Transverse colon (tissue), 4 donors: ENCODE results near the gene POU2F3. TPM values are rescaled to one million over a fixed set of nuclear protein-coding genes. Genes with fewer than 3 reads are reported as not detected.

Source experiments
- DNase-seq: peaks from one replicate; pipeline ENCODE4 v3.0.0-alpha.2; 2019
- H3K27ac ChIP-seq, 4 donors: fragments of 200-600 bp; sonication (generic); 2 replicates each; pipeline ENCODE4 v1.5.1; 2016 to 2018; ENCODE audit warnings: inconsistent platforms in 4 of 4
- H3K27me3 ChIP-seq: fragments of 200-600 bp; sonication (generic); 2 replicates; pipeline ENCODE4 v1.5.1; 2017; ENCODE audit warnings: inconsistent platforms
- H3K36me3 ChIP-seq, 4 donors: fragments of 200-600 bp; sonication (generic); 2 replicates each; pipeline ENCODE4 v1.5.1; 2017 to 2019; ENCODE audit warnings: inconsistent platforms in 4 of 4
- H3K4me1 ChIP-seq, 4 donors: fragments of 200-600 bp; sonication (generic); 2 replicates each; pipeline ENCODE4 v1.5.1; 2017 to 2020; ENCODE audit warnings: inconsistent platforms in 4 of 4
- H3K4me3 ChIP-seq, 4 donors: fragments of 200-600 bp; sonication (generic); 1 replicate in 1 of 4; 2 replicates in 3 of 4; pipeline versions ENCODE4 v1.5.1 to v1.6.1; 2017 to 2019; ENCODE audit warnings: inconsistent platforms in 4 of 4
- H3K9me3 ChIP-seq, 2 donors: fragments of 200-600 bp; sonication (generic); 2 replicates each; pipeline ENCODE4 v1.5.1; 2017 to 2019; ENCODE audit warnings: inconsistent platforms in 2 of 2
- EP300 ChIP-seq: sonication (generic); formaldehyde crosslinking; IDR thresholded peaks from one replicate; pipeline ENCODE4 v1.6.1; 2017; ENCODE audit warnings: antibody characterized with exemption, low read depth
- POLR2A ChIP-seq: fragments of 450-650 bp; IDR thresholded peaks from one replicate; pipeline ENCODE4 v1.6.1; 2016; ENCODE audit warnings: antibody characterized with exemption, mild to moderate bottlenecking, moderate library complexity
- POLR2AphosphoS5 ChIP-seq, 3 donors: sonication (generic); formaldehyde crosslinking; IDR thresholded peaks; one replicate each; pipeline ENCODE4 v1.6.1; 2016; ENCODE audit warnings: antibody characterized with exemption in 3 of 3
- WGBS, 2 donors: methylation state at CpG; one replicate each; pipeline ENCODE4 v1.1.5; 2018; ENCODE audit warnings: low coverage in 1 of 2; 5-methylcytosine and 5-hydroxymethylcytosine counted together
- in situ Hi-C, 4 donors: fragments of 200-750 bp; cut with MboI; loops; one replicate each; pipeline versions ENCODE4 v1.15.0 to v1.15.1; 2017; ENCODE audit warnings: low sequenced_read_pairs in 3 of 4, low pct_ligation_motif_present in 1 of 4, low pct_unique_long_range_greater_than_20kb in 1 of 4
- intact Hi-C: fragments of 100-400 bp; cut with DNase I; formaldehyde crosslinking; loops from one replicate; pipeline ENCODE4 v1.15.1; 2023; ENCODE audit warnings: low total_unique reads
- total RNA-seq, 4 donors: library from RNA; depleted of rRNA; stranded (reverse); fragments of >200 nt; gene quantifications; one replicate each; pipeline ENCODE4 v1.1.0, GENCODE V29; 2016
- TF ChIP-seq, protein P1 (sequence below), 5 experiments: fragments of 200-600 bp in 3 of 5; fragments of 450-650 bp in 2 of 5; sonication (generic) in 3 of 5; IDR thresholded peaks; 1 replicate in 2 of 5; 2 replicates in 3 of 5; pipeline ENCODE4 v1.5.1; 2016 to 2017; ENCODE audit warnings: antibody characterized with exemption in 5 of 5, inconsistent platforms in 3 of 5, mild to moderate bottlenecking in 2 of 5, moderate library complexity in 1 of 5

The POU2F3 gene
- total RNA-seq, 4 donors from 2014 or later = 1.9 to 2.2 TPM; not detected in 2

DNA sequence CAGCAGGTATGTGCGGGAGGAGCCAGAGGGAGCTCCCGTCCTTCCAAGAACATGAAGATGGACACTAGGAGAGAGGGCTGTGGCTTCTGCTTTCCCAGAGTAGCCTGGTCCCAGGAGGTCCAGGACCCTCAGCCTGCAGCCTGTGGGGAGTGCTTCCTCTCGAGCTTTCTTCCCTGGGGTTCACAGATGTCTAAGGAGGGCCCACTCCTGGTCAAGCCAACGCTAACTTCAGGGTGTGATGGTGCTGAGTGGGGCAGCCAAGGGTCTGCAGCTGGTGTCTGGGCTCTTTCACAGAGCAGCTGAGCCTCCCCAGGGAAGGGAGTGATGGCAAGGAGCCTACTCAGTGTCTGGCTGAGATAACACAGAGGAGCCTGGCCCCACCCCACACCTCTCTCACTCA is 3.3 kb downstream of the POU2F3 start:
- TF ChIP-seq POLR2A = no peak
- TF ChIP-seq, protein P1, sequence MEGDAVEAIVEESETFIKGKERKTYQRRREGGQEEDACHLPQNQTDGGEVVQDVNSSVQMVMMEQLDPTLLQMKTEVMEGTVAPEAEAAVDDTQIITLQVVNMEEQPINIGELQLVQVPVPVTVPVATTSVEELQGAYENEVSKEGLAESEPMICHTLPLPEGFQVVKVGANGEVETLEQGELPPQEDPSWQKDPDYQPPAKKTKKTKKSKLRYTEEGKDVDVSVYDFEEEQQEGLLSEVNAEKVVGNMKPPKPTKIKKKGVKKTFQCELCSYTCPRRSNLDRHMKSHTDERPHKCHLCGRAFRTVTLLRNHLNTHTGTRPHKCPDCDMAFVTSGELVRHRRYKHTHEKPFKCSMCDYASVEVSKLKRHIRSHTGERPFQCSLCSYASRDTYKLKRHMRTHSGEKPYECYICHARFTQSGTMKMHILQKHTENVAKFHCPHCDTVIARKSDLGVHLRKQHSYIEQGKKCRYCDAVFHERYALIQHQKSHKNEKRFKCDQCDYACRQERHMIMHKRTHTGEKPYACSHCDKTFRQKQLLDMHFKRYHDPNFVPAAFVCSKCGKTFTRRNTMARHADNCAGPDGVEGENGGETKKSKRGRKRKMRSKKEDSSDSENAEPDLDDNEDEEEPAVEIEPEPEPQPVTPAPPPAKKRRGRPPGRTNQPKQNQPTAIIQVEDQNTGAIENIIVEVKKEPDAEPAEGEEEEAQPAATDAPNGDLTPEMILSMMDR (IDR thresholded peaks at IDR 0.05) = no peak
- TF ChIP-seq POLR2AphosphoS5 (IDR thresholded peaks at IDR 0.05) = no peak
- no peak for TF ChIP-seq EP300
- whole genome bisulfite sequencing, 2 donors = 83% methylated on average over 4 of the region's 4 CpGs; no CpG with 5 or more reads in 1 of the 2 donors

GRCh38 chr11:120244476-120245365 is 4.8 kb downstream of the POU2F3 start:
- no peak for DNase-seq
- no peaks in the 10 kb centered on the region for H3K9me3 ChIP-seq
- H3K27ac ChIP-seq = no peak overlapping the region
- WGBS, 2 donors = 57 to 78% methylated on average over 1 to 13 of the region's 13 CpGs
- no peak for TF ChIP-seq EP300
- TF ChIP-seq, protein P1 (IDR thresholded peaks at IDR 0.05) = no peak
- no peak for TF ChIP-seq POLR2AphosphoS5 (IDR thresholded peaks at IDR 0.05)
- TF ChIP-seq POLR2A = no peak
- in situ Hi-C loops (no loop called here), intact Hi-C loops (no loop called here)
- H3K36me3 ChIP-seq = no peaks in the 10 kb centered on the region
- peaks cover 0 to 10% (median 9%) of the 10 kb centered on the region in 4 donors for H3K4me1 ChIP-seq
- H3K27me3 ChIP-seq = peaks cover 56% of the 10 kb centered on the region
- no peak overlapping the region for H3K4me3 ChIP-seq

More for the DNA sequence above, 3.3 kb downstream of the POU2F3 start:
- Histone ChIP-seq H3K9me3 (no peaks in the 10 kb centered on the region), H3K4me1 (peaks cover 0 to 10% (median 9%) of the 10 kb centered on the region in 4 donors), H3K27ac (no peak overlapping the region), H3K36me3 (no peaks in the 10 kb centered on the region), H3K4me3 (no peak overlapping the region), H3K27me3 (peaks cover 57% of the 10 kb centered on the region)
- no peak for DNase-seq
- in situ Hi-C loops = no loop called here
- intact Hi-C loops = no loop called here

GRCh38 chr11:120245434-120245833 is 5.5 kb downstream of the POU2F3 start:
- DNase-seq = no peak
- intact Hi-C loops = no loop called here
- 91% methylated on average over 1 of the region's 1 CpG; no CpG with 5 or more reads in 1 of the 2 donors for WGBS, 2 donors
- in situ Hi-C loops = no loop called here
- H3K27me3 ChIP-seq = peaks cover 52% of the 10 kb centered on the region
- H3K36me3 ChIP-seq = no peaks in the 10 kb centered on the region
- no peak overlapping the region for H3K27ac ChIP-seq
- H3K4me1 ChIP-seq = peaks cover 0 to 2% (median 2%) of the 10 kb centered on the region in 4 donors
- no peak overlapping the region for H3K4me3 ChIP-seq
- no peaks in the 10 kb centered on the region for H3K9me3 ChIP-seq
- TF ChIP-seq POLR2AphosphoS5 (IDR thresholded peaks at IDR 0.05) = no peak
- TF ChIP-seq EP300 = no peak
- no peak for TF ChIP-seq POLR2A
- TF ChIP-seq, protein P1 (IDR thresholded peaks at IDR 0.05) = no peak

- in situ Hi-C loops (no loop called here), intact Hi-C loops (no loop called here)
- Histone ChIP-seq H3K36me3 (no peaks in the 10 kb centered on the region), H3K27me3 (peaks cover 36% of the 10 kb centered on the region), H3K4me3 (no peak overlapping the region), H3K27ac (no peak overlapping the region), H3K4me1 (no peaks in the 10 kb centered on the region), H3K9me3 (no peaks in the 10 kb centered on the region)
- WGBS, 2 donors = 47 to 66% methylated on average over 5 to 9 of the region's 9 CpGs
- TF ChIP-seq, protein P1 (IDR thresholded peaks at IDR 0.05) = no peak
- TF ChIP-seq POLR2AphosphoS5 (IDR thresholded peaks at IDR 0.05) (no peak), EP300 (no peak), POLR2A (no peak)
- no peak for DNase-seq
Measured at GRCh38 chr11:120248551-120249278, 8.8 kb downstream of the POU2F3 start.
